NCI-H1105 (cell line): ENCODE data around the gene LCNL1.
"Not testable (repeated sequence)": the region's sequence is repeated elsewhere in the genome, so short reads cannot be mapped to it uniquely, and the experiment has no call there.

Source experiments
- DNase-seq: peaks from one replicate; lab custom pipeline; 2025; lab: John Stamatoyannopoulos, UW

Gene LCNL1

GRCh38 chr9:136994180-136994887, 11.5 kb downstream of the LCNL1 start:
- DNase-seq = no peak

GRCh38 chr9:136994888-136995230, 12.1 kb downstream of the LCNL1 start:
- no peak for DNase-seq

GRCh38 chr9:136995362-136995761, 12.6 kb downstream of the LCNL1 start:
- DNase-seq = no peak

GRCh38 chr9:136995772-136996311, 13.0 kb downstream of the LCNL1 start:
- DNase-seq = no peak

- no peak for DNase-seq
These were observed 13.8 kb downstream of the LCNL1 start, which contains the start of gene CLIC3 for GRCh38 chr9:136996361-136997292. TSS of gene CLIC3 (minus strand) at chr9:136996568. CDS start at chr9:136996543, 25 bp downstream.

- DNase-seq = no peak
These were observed 14.6 kb downstream of the LCNL1 start for GRCh38 chr9:136997371-136997770.

- DNase-seq = no peak
These were observed 15.0 kb downstream of the LCNL1 start for GRCh38 chr9:136997830-136998234.

GRCh38 chr9:137000177-137000930, 17.6 kb downstream of the LCNL1 start:
- DNase-seq = no peak

GRCh38 chr9:137001857-137002645, 19.3 kb downstream of the LCNL1 start:
- no peak for DNase-seq

GRCh38 chr9:137002646-137003041, 19.9 kb downstream of the LCNL1 start:
- no peak for DNase-seq

- not testable (repeated sequence) for DNase-seq
These were observed 21.5 kb downstream of the LCNL1 start for GRCh38 chr9:137004285-137004684.

GRCh38 chr9:137006116-137007003, 23.6 kb downstream of the LCNL1 start:
- no peak for DNase-seq

- no peak for DNase-seq
These were observed 24.5 kb downstream of the LCNL1 start for GRCh38 chr9:137007108-137007815.

- DNase-seq = no peak
These were observed 25.1 kb downstream of the LCNL1 start for GRCh38 chr9:137007816-137008270.

- no peak for DNase-seq
These were observed 25.5 kb downstream of the LCNL1 start for GRCh38 chr9:137008312-137008711.

- DNase-seq = no peak
These were observed 26.4 kb downstream of the LCNL1 start for GRCh38 chr9:137009217-137009616.

GRCh38 chr9:137009938-137010732, 27.3 kb downstream of the LCNL1 start:
- DNase-seq = no peak

GRCh38 chr9:137011156-137011555, 28.4 kb downstream of the LCNL1 start:
- no peak for DNase-seq
